Central memory CD4-positive, alpha-beta T cell (primary cell): Measurements from ENCODE around the gene DHCR7.

ENCODE experiments used
- DNase-seq: peaks from one replicate; pipeline ENCODE4 v3.0.0; 2022

Gene DHCR7

GRCh38 chr11:71477641-71478527 is 29.7 kb upstream of the DHCR7 start:
- DNase-seq = no peak

GRCh38 chr11:71476926-71477640 is 28.9 kb upstream of the DHCR7 start:
- no peak for DNase-seq

- DNase-seq = no peak
Measured at GRCh38 chr11:71476031-71476430, 27.8 kb upstream of the DHCR7 start.

- no peak for DNase-seq
Measured at GRCh38 chr11:71474771-71475483, 26.7 kb upstream of the DHCR7 start.

- no peak for DNase-seq
Measured at GRCh38 chr11:71474141-71474770, 26.1 kb upstream of the DHCR7 start.

- DNase-seq = no peak
Measured at GRCh38 chr11:71473793-71474080, 25.5 kb upstream of the DHCR7 start.

- no peak for DNase-seq
Measured at GRCh38 chr11:71472941-71473792, 25.0 kb upstream of the DHCR7 start.

GRCh38 chr11:71472357-71472885 is 24.2 kb upstream of the DHCR7 start:
- no peak for DNase-seq

GRCh38 chr11:71470946-71471345 is 22.8 kb upstream of the DHCR7 start:
- DNase-seq = no peak

GRCh38 chr11:71467164-71467563 is 19.0 kb upstream of the DHCR7 start:
- no peak for DNase-seq

GRCh38 chr11:71466358-71466757 is 18.2 kb upstream of the DHCR7 start:
- no peak for DNase-seq

- DNase-seq = no peak
Measured at GRCh38 chr11:71465054-71465453, 16.9 kb upstream of the DHCR7 start.

GRCh38 chr11:71463331-71464211 is 15.4 kb upstream of the DHCR7 start:
- no peak for DNase-seq

- no peak for DNase-seq
Measured at GRCh38 chr11:71462726-71463125, 14.5 kb upstream of the DHCR7 start.

GRCh38 chr11:71461696-71462095 is 13.5 kb upstream of the DHCR7 start:
- no peak for DNase-seq

- no peak for DNase-seq
Measured at GRCh38 chr11:71459767-71460320, 11.7 kb upstream of the DHCR7 start.

- DNase-seq = no peak
Measured at GRCh38 chr11:71459076-71459766, 11.0 kb upstream of the DHCR7 start.

- DNase-seq = no peak
Measured at GRCh38 chr11:71458146-71459070, 10.2 kb upstream of the DHCR7 start.

GRCh38 chr11:71456831-71457230 is 8.6 kb upstream of the DHCR7 start:
- no peak for DNase-seq
